Mesothelial cell of epicardium (in vitro differentiated cells): Measurements from ENCODE around the gene CDA. TPM values are rescaled to one million over a fixed set of nuclear protein-coding genes. Genes with fewer than 3 reads are reported as not detected.

Experiments
- DNase-seq, 2 experiments: peaks; one replicate each; pipeline ENCODE4 v3.0.0; 2021; ENCODE audit warnings: low spot score in 2 of 2; ENCODE audit not compliant: unreplicated experiment in 2 of 2
- H3K27ac Mint-ChIP-seq: 2 replicates; pipeline ENCODE4 v1.8.0; 2021; ENCODE audit warnings: mixed read lengths
- H3K27me3 Mint-ChIP-seq: 2 replicates; pipeline ENCODE4 v1.8.0; 2021; ENCODE audit warnings: low read depth, mixed read lengths
- H3K36me3 Mint-ChIP-seq: 2 replicates; pipeline ENCODE4 v1.8.0; 2021; ENCODE audit warnings: mixed read lengths
- H3K4me1 Mint-ChIP-seq: 2 replicates; pipeline ENCODE4 v1.8.0; 2021; ENCODE audit warnings: mixed read lengths
- H3K4me3 Mint-ChIP-seq: 2 replicates; pipeline ENCODE4 v1.8.0; 2021; ENCODE audit warnings: mild to moderate bottlenecking, moderate library complexity, mixed read lengths
- H3K9me3 Mint-ChIP-seq: 2 replicates; pipeline ENCODE4 v1.8.0; 2021; ENCODE audit warnings: mixed read lengths
- CTCF ChIP-seq: fragments of 200-600 bp; sonication (generic); IDR thresholded peaks from one replicate; pipeline ENCODE4 v1.5.0; 2021; ENCODE audit warnings: antibody characterized with exemption; ENCODE audit not compliant: unreplicated experiment
- total RNA-seq: library from RNA; stranded (reverse); gene quantifications from 3 replicates; pipeline ENCODE4 v1.2.1, GENCODE V29; 2021

The CDA gene
- total RNA-seq, 1 donor from 2014 or later: 0.94 TPM

- no peak for TF ChIP-seq CTCF
- Mint-ChIP-seq H3K27me3 (no peaks in the 10 kb centered on the region), H3K4me1 (peaks cover 10% of the 10 kb centered on the region), H3K9me3 (no peaks in the 10 kb centered on the region), H3K36me3 (no peaks in the 10 kb centered on the region), H3K4me3 (no peak overlapping the region), H3K27ac (no peak overlapping the region)
- DNase-seq: no peak
These were observed 77.9 kb downstream of the CDA start for GRCh38 chr1:20666804-20667203.

Other genes with a start within 250 kb of the CDA start
- gene CAMK2N1, start 102.9 kb upstream of the CDA start, total RNA-seq: 25.9 to 29.1 TPM (median 28.5 TPM) in 3 replicates
- gene MUL1, start 80.9 kb upstream of the CDA start, total RNA-seq: 26.6 to 29.5 TPM (median 28.2 TPM) in 3 replicates
- 0.59 to 0.78 TPM (median 0.74 TPM) in 3 replicates for gene FAM43B, start 36.5 kb upstream of the CDA start, total RNA-seq
- 37.7 to 41.3 TPM (median 38.1 TPM) in 3 replicates for gene PINK1, start 44.4 kb downstream of the CDA start, total RNA-seq
- gene DDOST, start 72.3 kb downstream of the CDA start, total RNA-seq: 244 to 248 TPM (median 245 TPM) in 3 replicates
- gene KIF17, start 128.9 kb downstream of the CDA start, total RNA-seq: 0.40 to 0.86 TPM (median 0.44 TPM) in 3 replicates
- 0.45 to 0.90 TPM (median 0.49 TPM) in 3 replicates for gene SH2D5, start 143.6 kb downstream of the CDA start, total RNA-seq
- gene HP1BP3, start 198.2 kb downstream of the CDA start, total RNA-seq: 262 to 270 TPM (median 269 TPM) in 3 replicates